Effector CD8-positive, alpha-beta T cell (primary cell): ENCODE measurements around the gene BORCS8.
"Not testable (repeated sequence)": the region's sequence is repeated elsewhere in the genome, so short reads cannot be mapped to it uniquely, and the experiment has no call there.

Experiments used
- DNase-seq: peaks from one replicate; lab custom pipeline; 2025; lab: John Stamatoyannopoulos, UW

The BORCS8 gene

GRCh38 chr19:19148504-19148903 is 43.4 kb downstream of the BORCS8 start:
- DNase-seq, result not testable (repeated sequence)

- DNase-seq, result no peak
Measured at GRCh38 chr19:19147344-19147743, 44.6 kb downstream of the BORCS8 start.

GRCh38 chr19:19146865-19147264 is 45.1 kb downstream of the BORCS8 start:
- no peak for DNase-seq

GRCh38 chr19:19145684-19146608 is 46.0 kb downstream of the BORCS8 start:
- DNase-seq, result peak; percentile 84

GRCh38 chr19:19145281-19145680 is 46.7 kb downstream of the BORCS8 start:
- DNase-seq, result no peak

GRCh38 chr19:19142347-19142746 is 49.6 kb downstream of the BORCS8 start:
- no peak for DNase-seq

GRCh38 chr19:19140476-19140875 is 51.5 kb downstream of the BORCS8 start:
- no peak for DNase-seq

GRCh38 chr19:19139876-19140229 is 52.1 kb downstream of the BORCS8 start:
- no peak for DNase-seq

- DNase-seq, result peak; percentile 92
Measured at GRCh38 chr19:19138109-19138981, 53.6 kb downstream of the BORCS8 start, which contains the start of gene TMEM161A. Gene TMEM161A (minus strand): TSS chr19:19138478. CDS start chr19:19138428, 50 bp downstream.

GRCh38 chr19:19137556-19138108 is 54.3 kb downstream of the BORCS8 start:
- no peak for DNase-seq

GRCh38 chr19:19135713-19136112 is 56.2 kb downstream of the BORCS8 start:
- DNase-seq, result not testable (repeated sequence)

- peak; percentile 45 for DNase-seq
Measured at GRCh38 chr19:19134687-19135158, 57.2 kb downstream of the BORCS8 start.

- DNase-seq, result no peak
Measured at GRCh38 chr19:19133985-19134384, 58.0 kb downstream of the BORCS8 start.

- no peak for DNase-seq
Measured at GRCh38 chr19:19132912-19133311, 59.0 kb downstream of the BORCS8 start.

GRCh38 chr19:19131989-19132388 is 60.0 kb downstream of the BORCS8 start:
- no peak for DNase-seq
